HepG2 (cell line): ENCODE data around the gene TSPAN31. TPM values are rescaled to one million over a fixed set of nuclear protein-coding genes. Genes with fewer than 3 reads are reported as not detected.

ENCODE experiments used
- ATAC-seq: fragments of 200-7000 bp; cut with Tn5 transposase; 3 replicates; pipeline ENCODE4 v1.9.1; 2020; ENCODE audit warnings: mild to moderate bottlenecking, moderate library complexity
- BruUV-seq: library from RNA; stranded (reverse); fragments of 400-500 nt; replicated peaks from 2 replicates; lab custom pipeline; 2021; lab: Mats Ljungman, UMichigan
- CTCF ChIA-PET: fragments of 300-600 bp; formaldehyde crosslinking; extraction: SDS; loops from one replicate; lab custom pipeline; 2021; ENCODE audit warnings: low total read pairs, inconsistent platforms, low intra/inter-chr PET ratio; lab: Yijun Ruan, JAX
- POLR2A ChIA-PET: fragments of 350-600 bp; sonication (Branson Sonifier 250); formaldehyde crosslinking; loops from one replicate; lab custom pipeline; 2020; ENCODE audit warnings: antibody characterized with exemption, inconsistent platforms; lab: Yijun Ruan, JAX
- DNase-seq: peaks from one replicate; pipeline ENCODE4 v3.0.0-alpha.2; 2015; ENCODE audit warnings: low spot score
- FAIRE-seq: peaks from 3 replicates; lab custom pipeline; 2011; peaks lifted over from hg19 to GRCh38; lab: Jason Lieb, UNC
- H2AFZ ChIP-seq: one replicate; pipeline ENCODE4 v1.6.1; 2011; ENCODE audit warnings: low read length, inconsistent platforms
- H3K27ac ChIP-seq: fragments of 300-600 bp; 3 replicates; pipeline ENCODE4 v1.8.0; 2011; ENCODE audit warnings: mixed run types, mild to moderate bottlenecking, mixed read lengths, low read length, inconsistent platforms; ENCODE audit not compliant: insufficient read depth; ENCODE audit errors: extremely low read length
- H3K27me3 ChIP-seq, 2 experiments: fragments of 200-600 bp in 1 of 2; 2 replicates in 1 of 2; 3 replicates in 1 of 2; pipeline versions ENCODE4 v1.6.0 to v1.8.0; 2011; ENCODE audit warnings: low read length in 2 of 2, mild to moderate bottlenecking in 2 of 2, moderate library complexity in 2 of 2, inconsistent platforms in 1 of 2; ENCODE audit not compliant: insufficient read depth in 2 of 2, control insufficient read depth in 1 of 2
- H3K36me3 ChIP-seq, 2 experiments: fragments of 200-600 bp in 1 of 2; replicated peaks in 1 of 2; 2 replicates in 1 of 2; 3 replicates in 1 of 2; pipeline versions ENCODE4 v1.5.1 to v1.8.0; 2011; ENCODE audit warnings: low read length in 2 of 2, inconsistent platforms in 1 of 2; ENCODE audit not compliant: insufficient read depth in 2 of 2, control insufficient read depth in 1 of 2
- H3K4me1 ChIP-seq: 2 replicates; pipeline ENCODE4 v1.5.1; 2012; ENCODE audit warnings: low read length, inconsistent platforms; ENCODE audit not compliant: insufficient read depth
- H3K4me2 ChIP-seq: 2 replicates; pipeline ENCODE4 v1.6.0; 2011; ENCODE audit warnings: low read depth, low read length, inconsistent platforms
- H3K4me3 ChIP-seq, 3 experiments: fragments of 200-600 bp in 1 of 3; sonication (generic), shearing (Covaris generic) in 1 of 3; replicated peaks in 1 of 3; 2 replicates each; pipeline ENCODE4 v1.5.1; 2011 to 2016; ENCODE audit warnings: low read length in 3 of 3, inconsistent platforms in 2 of 3, low read depth in 2 of 3, mild to moderate bottlenecking in 2 of 3, control low read depth in 1 of 3, mixed read lengths in 1 of 3; ENCODE audit not compliant: insufficient read depth in 1 of 3
- H3K79me2 ChIP-seq: one replicate; pipeline ENCODE4 v1.6.1; 2011; ENCODE audit warnings: low read length, inconsistent platforms; ENCODE audit not compliant: insufficient read depth
- H3K9ac ChIP-seq: 2 replicates; pipeline ENCODE4 v1.6.0; 2011; ENCODE audit warnings: mild to moderate bottlenecking, low read depth, low read length, inconsistent platforms; ENCODE audit not compliant: insufficient read depth
- H3K9me3 ChIP-seq: 2 replicates; pipeline ENCODE4 v1.5.1; 2012; ENCODE audit warnings: mild to moderate bottlenecking, low read length
- H4K20me1 ChIP-seq: 2 replicates; pipeline ENCODE4 v1.6.0; 2011; ENCODE audit warnings: inconsistent platforms, mild to moderate bottlenecking, low read length, moderate library complexity; ENCODE audit not compliant: insufficient read depth
- CAMTA2 ChIP-seq: sonication (generic); formaldehyde crosslinking; IDR thresholded peaks from 2 replicates; pipeline ENCODE4 v1.4.0; 2020; ENCODE audit warnings: mild to moderate bottlenecking, missing genetic modification reagents, borderline replicate concordance
- KLF11 ChIP-seq: IDR thresholded peaks from 2 replicates; pipeline ENCODE4 v1.6.1; 2016; ENCODE audit warnings: missing compliant biosample characterization
- MYC ChIP-seq: sonication (generic); formaldehyde crosslinking; IDR thresholded peaks from 2 replicates; pipeline ENCODE4 v1.9.0; 2021; ENCODE audit warnings: missing genetic modification reagents, borderline replicate concordance
- SP140L ChIP-seq: sonication (generic); formaldehyde crosslinking; IDR thresholded peaks from 2 replicates; pipeline ENCODE4 v1.4.0; 2020; ENCODE audit warnings: missing genetic modification reagents, borderline replicate concordance
- ZNF260 ChIP-seq: sonication (generic); formaldehyde crosslinking; IDR thresholded peaks from 2 replicates; pipeline ENCODE4 v1.4.0; 2020; ENCODE audit warnings: missing genetic modification reagents, low read depth, mild to moderate bottlenecking, borderline replicate concordance
- ZNF326 ChIP-seq: sonication (generic); formaldehyde crosslinking; IDR thresholded peaks from 2 replicates; pipeline ENCODE4 v1.4.0; 2020; ENCODE audit warnings: missing genetic modification reagents, borderline replicate concordance
- ZSCAN5A ChIP-seq: sonication (generic); formaldehyde crosslinking; IDR thresholded peaks from 2 replicates; pipeline ENCODE4 v1.8.0; 2022; ENCODE audit warnings: mild to moderate bottlenecking, missing genetic modification reagents, borderline replicate concordance
- WGBS: methylation state at CpG from one replicate; pipeline ENCODE4 v1.1.6; 2017; ENCODE audit warnings: low lambda C conversion rate; 5-methylcytosine and 5-hydroxymethylcytosine counted together
- in situ Hi-C: cut with HindIII; loops from 2 replicates; pipeline ENCODE4 v1.10.0; 2017; ENCODE audit warnings: low pct_unique_long_range_greater_than_20kb; ENCODE audit not compliant: extremely low pct_ligation_motif_present
- intact Hi-C: fragments of 100-400 bp; cut with micrococcal nuclease; formaldehyde crosslinking; loops from one replicate; pipeline ENCODE4 v1.10.0; 2022; ENCODE audit not compliant: unreplicated experiment
- polyA plus RNA-seq, 8 experiments: library from polyadenylated mRNA; depleted of rRNA in 3 of 8; stranded (reverse) in 7 of 8; unstranded in 1 of 8; fragments of >200 nt; fragmentation: Illumina TruSeq in 4 of 8; extraction: Trizol in 4 of 8; gene quantifications; 2 replicates each; pipeline versions ENCODE4 v1.2.1 to v1.2.3, GENCODE V29; 2011 to 2016; ENCODE audit warnings: low read depth in 4 of 8, missing spikeins in 1 of 8, mixed read lengths in 1 of 8; ENCODE audit not compliant: insufficient read depth in 1 of 8
- total RNA-seq, 5 experiments: library from RNA; depleted of rRNA; stranded (reverse); fragments of >200 nt; fragmentation: Illumina TruSeq; extraction: Trizol; gene quantifications; 2 replicates each; pipeline ENCODE4 v1.2.3, GENCODE V29; 2016; ENCODE audit warnings: low read depth in 1 of 5
- TF ChIP-seq, protein P1 (sequence below): sonication (generic); formaldehyde crosslinking; IDR thresholded peaks from 2 replicates; pipeline ENCODE4 v1.4.0; 2020; ENCODE audit warnings: mild to moderate bottlenecking, missing genetic modification reagents
- TF ChIP-seq, protein P2 (sequence below): sonication (generic); formaldehyde crosslinking; IDR thresholded peaks from 2 replicates; pipeline ENCODE4 v1.4.0; 2020; ENCODE audit warnings: missing genetic modification reagents

TSPAN31 gene
- total and polyA plus RNA-seq, 2 of the 13 experiments (the other 11 are each of a cell fraction or from before 2014, with no cell fraction given), result 10.4 to 24.6 TPM

DNA sequence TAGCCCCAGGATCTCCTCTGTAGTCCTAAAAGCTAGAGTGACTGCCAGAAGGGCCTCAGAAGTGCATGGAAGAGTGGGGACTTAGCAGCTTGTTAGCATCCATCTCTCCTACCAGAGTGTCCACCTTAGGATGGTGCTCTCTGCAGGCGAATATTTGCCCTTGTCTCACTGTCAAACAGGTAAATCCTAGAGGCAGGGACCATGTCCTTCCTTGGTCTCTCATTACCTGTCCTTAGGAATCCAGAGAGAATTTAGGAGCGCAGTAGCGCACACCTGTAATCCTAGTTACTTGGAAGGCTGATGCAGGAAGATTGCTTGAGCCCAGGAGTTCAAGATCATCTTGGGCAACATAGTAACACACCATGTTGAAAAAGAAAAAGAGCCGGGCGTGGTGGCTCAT is 27.7 kb upstream of the TSPAN31 start (continued):
- TF ChIP-seq ZSCAN5A (CRISPR knock-in tag) (no peak), ZNF326 (CRISPR knock-in tag) (no peak), CAMTA2 (CRISPR knock-in tag) (no peak)
- TF ChIP-seq, protein P1, sequence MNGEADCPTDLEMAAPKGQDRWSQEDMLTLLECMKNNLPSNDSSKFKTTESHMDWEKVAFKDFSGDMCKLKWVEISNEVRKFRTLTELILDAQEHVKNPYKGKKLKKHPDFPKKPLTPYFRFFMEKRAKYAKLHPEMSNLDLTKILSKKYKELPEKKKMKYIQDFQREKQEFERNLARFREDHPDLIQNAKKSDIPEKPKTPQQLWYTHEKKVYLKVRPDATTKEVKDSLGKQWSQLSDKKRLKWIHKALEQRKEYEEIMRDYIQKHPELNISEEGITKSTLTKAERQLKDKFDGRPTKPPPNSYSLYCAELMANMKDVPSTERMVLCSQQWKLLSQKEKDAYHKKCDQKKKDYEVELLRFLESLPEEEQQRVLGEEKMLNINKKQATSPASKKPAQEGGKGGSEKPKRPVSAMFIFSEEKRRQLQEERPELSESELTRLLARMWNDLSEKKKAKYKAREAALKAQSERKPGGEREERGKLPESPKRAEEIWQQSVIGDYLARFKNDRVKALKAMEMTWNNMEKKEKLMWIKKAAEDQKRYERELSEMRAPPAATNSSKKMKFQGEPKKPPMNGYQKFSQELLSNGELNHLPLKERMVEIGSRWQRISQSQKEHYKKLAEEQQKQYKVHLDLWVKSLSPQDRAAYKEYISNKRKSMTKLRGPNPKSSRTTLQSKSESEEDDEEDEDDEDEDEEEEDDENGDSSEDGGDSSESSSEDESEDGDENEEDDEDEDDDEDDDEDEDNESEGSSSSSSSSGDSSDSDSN (CRISPR knock-in tag), result no peak

- in situ Hi-C loops, result no loop called here
- CTCF ChIA-PET, result no interaction called here
- H3K79me2 ChIP-seq, result no peaks in the 10 kb centered on the region
- WGBS, result 96% methylated on average over 22 of the region's 22 CpGs
- no peak overlapping the region for H2AFZ ChIP-seq
- no TSS peak for BruUV-seq
- no peak overlapping the region for H3K27ac ChIP-seq
- no peak for FAIRE-seq
- no peaks in the 10 kb centered on the region for H3K27me3 ChIP-seq
- H3K9ac ChIP-seq, result no peak overlapping the region
- peaks cover 5% of the 10 kb centered on the region; the same call in 1 of the 2 replicates for H3K4me1 ChIP-seq
- no peaks in the 10 kb centered on the region for H3K9me3 ChIP-seq
- DNase-seq, result no peak
- intact Hi-C loops, result no loop called here
- no peak overlapping the region for H3K4me2 ChIP-seq
- H4K20me1 ChIP-seq, result no peaks in the 10 kb centered on the region
- POLR2A ChIA-PET, result interaction anchor here (1.0 kb wide), 1 partner anchor 8 kb away, joined by 3 read pairs; no protein-coding TSS in a partner anchor
- no peak for ATAC-seq
- peaks cover 19 to 56% of the 10 kb centered on the region in 2 experiments for H3K36me3 ChIP-seq
- H3K4me3 ChIP-seq, result no peak overlapping the region
- no peak for TF ChIP-seq ZSCAN5A (CRISPR knock-in tag)
- TF ChIP-seq ZNF260 (CRISPR knock-in tag), result no peak
- TF ChIP-seq, protein P2, sequence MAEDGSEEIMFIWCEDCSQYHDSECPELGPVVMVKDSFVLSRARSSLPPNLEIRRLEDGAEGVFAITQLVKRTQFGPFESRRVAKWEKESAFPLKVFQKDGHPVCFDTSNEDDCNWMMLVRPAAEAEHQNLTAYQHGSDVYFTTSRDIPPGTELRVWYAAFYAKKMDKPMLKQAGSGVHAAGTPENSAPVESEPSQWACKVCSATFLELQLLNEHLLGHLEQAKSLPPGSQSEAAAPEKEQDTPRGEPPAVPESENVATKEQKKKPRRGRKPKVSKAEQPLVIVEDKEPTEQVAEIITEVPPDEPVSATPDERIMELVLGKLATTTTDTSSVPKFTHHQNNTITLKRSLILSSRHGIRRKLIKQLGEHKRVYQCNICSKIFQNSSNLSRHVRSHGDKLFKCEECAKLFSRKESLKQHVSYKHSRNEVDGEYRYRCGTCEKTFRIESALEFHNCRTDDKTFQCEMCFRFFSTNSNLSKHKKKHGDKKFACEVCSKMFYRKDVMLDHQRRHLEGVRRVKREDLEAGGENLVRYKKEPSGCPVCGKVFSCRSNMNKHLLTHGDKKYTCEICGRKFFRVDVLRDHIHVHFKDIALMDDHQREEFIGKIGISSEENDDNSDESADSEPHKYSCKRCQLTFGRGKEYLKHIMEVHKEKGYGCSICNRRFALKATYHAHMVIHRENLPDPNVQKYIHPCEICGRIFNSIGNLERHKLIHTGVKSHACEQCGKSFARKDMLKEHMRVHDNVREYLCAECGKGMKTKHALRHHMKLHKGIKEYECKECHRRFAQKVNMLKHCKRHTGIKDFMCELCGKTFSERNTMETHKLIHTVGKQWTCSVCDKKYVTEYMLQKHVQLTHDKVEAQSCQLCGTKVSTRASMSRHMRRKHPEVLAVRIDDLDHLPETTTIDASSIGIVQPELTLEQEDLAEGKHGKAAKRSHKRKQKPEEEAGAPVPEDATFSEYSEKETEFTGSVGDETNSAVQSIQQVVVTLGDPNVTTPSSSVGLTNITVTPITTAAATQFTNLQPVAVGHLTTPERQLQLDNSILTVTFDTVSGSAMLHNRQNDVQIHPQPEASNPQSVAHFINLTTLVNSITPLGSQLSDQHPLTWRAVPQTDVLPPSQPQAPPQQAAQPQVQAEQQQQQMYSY (CRISPR knock-in tag), result no peak
- no peak for TF ChIP-seq SP140L (CRISPR knock-in tag)
- TF ChIP-seq MYC (CRISPR knock-in tag), result no peak
- no peak for TF ChIP-seq KLF11
Measured at GRCh38 chr12:57717846-57718640, 26.8 kb upstream of the TSPAN31 start.
